ENCODE measurements around the gene INSRR.

INSRR gene

DNA sequence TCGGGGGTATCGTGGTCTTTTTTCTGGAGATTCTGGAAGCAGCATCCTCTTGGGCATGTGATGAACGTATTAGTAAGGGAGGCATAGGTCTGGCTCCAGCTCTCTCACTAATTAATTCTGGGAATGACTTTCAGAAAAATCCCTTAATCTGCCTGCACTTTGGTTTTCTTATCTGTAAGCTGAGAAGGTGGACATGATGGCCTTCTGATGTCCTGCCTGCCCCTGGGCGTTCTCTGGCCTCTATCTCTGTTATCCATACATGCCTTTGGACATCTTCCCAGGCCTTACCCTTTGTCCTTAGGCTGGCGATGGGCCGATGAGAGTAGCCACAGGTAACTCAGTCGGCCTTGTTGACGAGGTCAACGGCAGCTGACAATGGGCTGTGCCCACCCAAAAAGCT is 10.5 kb upstream of the INSRR start:
- DNase-seq, result no peak

DNA sequence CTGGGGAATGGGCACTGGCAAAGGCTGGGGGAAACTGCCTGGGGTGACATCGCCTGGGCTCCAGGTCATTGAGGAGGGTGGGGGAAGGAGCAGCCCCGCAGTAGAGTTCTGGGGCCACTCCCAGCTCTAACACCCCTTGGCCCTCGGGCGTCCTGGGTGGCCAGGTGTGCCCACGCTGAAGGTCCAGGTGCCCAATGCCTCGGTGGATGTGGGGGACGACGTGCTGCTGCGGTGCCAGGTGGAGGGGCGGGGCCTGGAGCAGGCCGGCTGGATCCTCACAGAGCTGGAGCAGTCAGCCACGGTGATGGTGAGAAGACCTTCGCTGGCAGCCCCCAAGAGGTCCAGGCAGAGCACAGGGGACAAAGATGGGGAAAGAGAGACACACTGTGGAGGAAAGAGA is 9.4 kb upstream of the INSRR start:
- no peak for DNase-seq

- DNase-seq, result no peak
These were observed 7.5 kb upstream of the INSRR start for GRCh38 chr1:156866249-156866909.

GRCh38 chr1:156865865-156866248 is 6.9 kb upstream of the INSRR start:
- no peak for DNase-seq

- no peak for DNase-seq
These were observed 6.3 kb upstream of the INSRR start for GRCh38 chr1:156865258-156865657.

DNA sequence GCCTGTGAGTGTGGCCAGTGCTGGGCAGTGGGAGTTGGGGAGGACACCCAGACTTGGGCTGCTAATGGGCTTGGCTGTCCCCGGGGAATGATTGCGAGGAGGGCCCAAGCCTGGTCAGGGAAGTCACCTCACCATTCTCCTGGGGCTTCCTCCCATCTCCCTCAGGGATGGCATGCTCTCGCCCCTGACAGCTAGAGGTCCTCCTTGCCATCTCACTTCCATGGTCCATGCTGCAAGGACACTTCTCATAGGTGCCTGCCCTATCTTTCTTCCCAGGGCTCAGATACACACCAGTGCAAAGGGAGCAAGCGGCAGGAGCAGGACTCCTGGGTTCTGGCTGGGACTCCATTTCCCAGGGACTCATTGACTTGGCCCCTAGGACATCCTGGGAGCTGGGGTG is 5.9 kb upstream of the INSRR start:
- DNase-seq, result no peak

DNA sequence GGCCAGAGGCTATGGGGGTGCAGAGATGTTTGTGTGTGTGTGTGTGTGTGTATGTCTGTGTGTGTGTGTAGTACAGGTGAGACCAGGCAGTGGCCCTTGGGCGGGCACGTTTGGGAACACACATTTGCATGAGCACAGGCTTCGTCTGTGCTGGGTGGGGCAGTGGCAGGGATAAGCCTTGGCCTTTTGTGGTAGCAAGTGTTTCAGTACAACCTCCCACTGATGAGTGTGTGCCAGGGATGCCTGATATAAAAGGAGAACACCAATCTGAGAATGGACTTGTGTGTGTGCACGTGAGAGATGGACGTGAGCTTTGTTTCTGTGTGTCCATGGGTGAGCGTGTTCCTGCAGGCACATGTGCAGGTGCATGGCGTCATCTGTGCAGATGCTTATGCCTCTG is 4.7 kb upstream of the INSRR start:
- no peak for DNase-seq

GRCh38 chr1:156862997-156863599 is 4.2 kb upstream of the INSRR start:
- DNase-seq, result no peak

DNA sequence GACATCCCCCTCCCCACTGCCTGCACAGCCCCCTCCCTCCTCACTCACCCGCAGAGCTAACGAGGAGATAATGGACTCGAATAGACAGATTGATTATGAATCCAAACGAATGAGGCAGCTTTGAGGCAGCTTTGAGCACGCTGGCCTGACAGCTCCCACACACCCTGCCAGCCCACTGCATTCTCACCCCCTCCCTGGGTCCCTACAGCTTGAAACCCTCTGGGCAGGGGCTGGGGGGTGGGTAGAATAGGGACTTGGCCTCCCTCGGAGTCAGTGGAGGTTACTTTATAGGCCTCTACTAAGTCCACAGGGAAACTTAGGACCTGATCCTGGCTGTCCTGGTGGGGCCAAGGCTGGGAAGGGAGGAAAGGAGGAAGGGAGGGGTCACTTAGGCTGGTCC is 3.7 kb upstream of the INSRR start:
- no peak for DNase-seq

DNA sequence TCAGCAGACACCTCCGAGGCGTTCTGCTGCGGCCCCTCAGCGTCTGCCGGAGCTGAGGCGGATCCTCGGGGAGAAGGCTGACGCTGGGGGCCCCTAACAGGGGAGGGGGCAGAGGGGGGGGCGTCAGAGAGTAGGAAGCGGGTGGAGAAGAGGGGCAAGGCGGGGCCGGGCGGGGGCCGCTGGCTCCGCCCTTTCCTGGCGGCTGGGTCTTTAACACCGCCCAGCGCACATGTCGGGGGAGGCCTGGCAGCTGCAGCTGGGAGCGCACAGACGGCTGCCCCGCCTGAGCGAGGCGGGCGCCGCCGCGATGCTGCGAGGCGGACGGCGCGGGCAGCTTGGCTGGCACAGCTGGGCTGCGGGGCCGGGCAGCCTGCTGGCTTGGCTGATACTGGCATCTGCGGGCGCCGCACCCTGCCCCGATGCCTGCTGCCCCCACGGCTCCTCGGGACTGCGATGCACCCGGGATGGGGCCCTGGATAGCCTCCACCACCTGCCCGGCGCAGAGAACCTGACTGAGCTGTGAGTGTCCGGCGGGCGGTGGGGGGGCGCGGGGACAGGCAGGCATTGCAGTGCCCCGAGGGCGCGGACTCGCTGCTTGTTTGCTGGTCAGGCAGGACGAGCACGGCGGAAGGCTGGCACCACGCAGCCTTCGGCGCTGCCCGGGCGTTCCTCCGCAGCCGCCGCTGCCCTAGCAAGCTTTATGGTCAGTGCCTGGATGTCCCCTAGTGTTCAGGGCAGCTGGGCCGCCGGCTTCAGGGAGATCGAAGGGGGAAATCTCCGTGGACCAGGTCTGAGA is 1.9 kb upstream of the INSRR start, which contains the start of gene NTRK1:
Gene NTRK1, plus strand, starts transcription at position 238 of the 796 bp plus-strand sequence. Its CDS starts 70 bp downstream, at position 308.
- DNase-seq, result peak; percentile 45

DNA sequence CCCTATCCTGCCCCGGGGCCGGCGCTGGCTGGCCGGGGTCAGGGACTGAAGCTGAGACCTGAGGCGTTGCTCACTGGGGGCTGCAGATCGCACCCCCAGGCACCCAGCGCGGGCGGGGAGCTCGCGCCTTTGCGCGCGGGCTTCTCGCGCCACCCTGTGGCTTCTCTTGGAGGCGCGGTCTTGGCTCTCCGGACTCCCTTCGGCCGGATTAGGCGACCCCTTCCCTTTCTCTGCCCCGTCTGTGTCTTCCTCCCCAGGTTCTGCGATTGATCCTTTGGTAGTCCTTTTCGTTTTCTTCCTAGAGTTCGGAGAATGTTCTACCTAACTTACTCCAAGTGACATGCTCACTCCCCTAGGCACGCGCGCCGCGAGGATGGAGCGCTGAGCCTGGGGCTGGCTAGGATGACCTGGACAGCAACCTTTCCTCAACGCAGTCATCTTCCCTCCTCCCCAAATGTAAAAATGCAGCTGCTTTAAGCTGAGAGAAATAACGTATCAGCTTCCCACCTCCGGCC is 1.3 kb upstream of the INSRR start:
- peak; percentile 51 for DNase-seq

DNA sequence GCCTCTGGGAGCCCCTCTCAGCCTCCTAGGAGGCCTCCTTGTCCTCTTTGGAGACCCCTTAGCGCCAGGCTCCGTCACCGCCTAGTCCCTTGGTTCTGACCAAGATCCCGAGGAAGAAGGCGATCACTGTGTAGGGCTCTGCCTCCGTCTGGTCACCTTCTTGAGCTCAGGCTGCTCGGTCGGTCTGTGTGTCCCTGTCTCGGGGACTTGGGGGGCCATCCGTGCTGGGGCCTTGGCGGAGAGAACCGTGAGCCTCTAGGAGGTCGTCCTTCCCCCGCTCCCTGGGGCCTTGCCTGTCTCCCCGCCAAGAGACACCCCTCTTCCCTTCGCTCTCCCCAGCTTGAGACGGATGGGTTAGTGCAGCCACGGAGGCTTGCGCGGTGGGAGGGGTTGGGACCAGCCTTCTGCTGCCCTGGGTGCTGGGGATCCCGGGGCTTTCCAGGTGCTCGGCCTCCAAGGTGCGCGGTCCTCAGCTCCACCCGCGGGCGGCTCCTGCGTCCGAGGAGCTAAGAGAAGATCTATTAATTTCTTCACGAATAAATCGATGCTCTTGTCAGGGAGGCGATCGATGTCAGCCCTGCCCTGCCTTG is 701 bp upstream of the INSRR start:
- no peak for DNase-seq

- DNase-seq, result no peak
These were observed 361 bp downstream of the INSRR start for GRCh38 chr1:156858555-156858956.

GRCh38 chr1:156857532-156857931 is 1.4 kb downstream of the INSRR start:
- DNase-seq, result no peak

- no peak for DNase-seq
These were observed 2.6 kb downstream of the INSRR start for GRCh38 chr1:156856282-156856785.

DNA sequence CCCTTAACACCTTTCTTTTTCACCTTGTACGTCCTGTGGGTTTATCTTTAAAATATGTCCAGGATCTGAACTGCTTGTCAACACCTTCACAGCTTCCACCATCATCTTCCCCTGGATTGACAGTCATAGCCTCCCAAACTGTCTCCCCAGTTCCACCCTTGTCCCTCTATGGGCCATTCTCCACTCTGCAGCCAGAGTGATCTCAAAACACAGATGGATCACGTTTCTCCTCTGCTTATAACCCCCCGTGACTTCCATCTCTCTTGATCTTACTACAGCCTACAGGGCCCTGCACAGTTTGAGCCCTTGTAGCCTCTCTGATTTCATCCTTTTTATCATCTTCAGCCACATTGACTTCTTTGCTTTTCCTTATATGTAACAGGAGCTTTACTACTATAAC is 4.3 kb downstream of the INSRR start:
- no peak for DNase-seq

- DNase-seq, result no peak
These were observed 5.2 kb downstream of the INSRR start for GRCh38 chr1:156853761-156854160.

- no peak for DNase-seq
These were observed 6.5 kb downstream of the INSRR start for GRCh38 chr1:156852418-156852874.

- no peak for DNase-seq
These were observed 7.0 kb downstream of the INSRR start for GRCh38 chr1:156851779-156852417.

- no peak for DNase-seq
These were observed 9.8 kb downstream of the INSRR start for GRCh38 chr1:156849151-156849496.

- DNase-seq, result peak; percentile 62
These were observed 10.3 kb downstream of the INSRR start for GRCh38 chr1:156848461-156849150.
